ENCODE data around the gene SLC46A2.

Gene SLC46A2

GRCh38 chr9:112860451-112860850 is 30.2 kb downstream of the SLC46A2 start:
- no peak for DNase-seq (ENCODE audit: extremely low read depth in 1 of 2, low read depth in 1 of 2)

DNA sequence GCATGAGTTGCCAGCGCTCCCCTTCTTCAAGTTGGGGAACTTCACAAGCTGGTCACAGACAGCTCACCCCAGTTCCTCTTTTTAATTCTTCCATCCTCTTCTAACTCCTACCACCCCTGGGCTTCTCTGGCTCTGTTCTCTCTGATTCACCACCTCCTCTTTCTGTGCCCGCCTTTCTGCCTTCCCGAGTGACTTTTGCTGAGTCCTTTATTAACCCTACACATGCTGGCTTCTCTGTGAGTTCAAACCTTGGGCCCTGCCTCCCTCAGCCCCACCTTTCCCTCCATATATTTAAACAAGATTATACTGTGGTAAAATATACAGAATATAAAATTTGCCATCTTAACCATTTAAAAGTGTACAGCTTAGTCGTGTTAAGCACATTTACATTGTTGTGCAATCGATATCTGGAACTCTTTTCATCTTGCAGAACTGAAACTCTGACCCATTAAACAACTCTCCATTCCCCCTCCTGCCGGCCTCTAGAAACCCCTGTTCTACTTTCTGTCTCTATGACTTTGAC is 32.0 kb downstream of the SLC46A2 start:
- DNase-seq (ENCODE audit: extremely low read depth in 1 of 2, low read depth in 1 of 2): no peak

- DNase-seq (ENCODE audit: extremely low read depth in 1 of 2, low read depth in 1 of 2): no peak
Observed at GRCh38 chr9:112858005-112858404, 32.7 kb downstream of the SLC46A2 start.

GRCh38 chr9:112856843-112857242 is 33.8 kb downstream of the SLC46A2 start:
- no peak for DNase-seq (ENCODE audit: extremely low read depth in 1 of 2, low read depth in 1 of 2)

DNA sequence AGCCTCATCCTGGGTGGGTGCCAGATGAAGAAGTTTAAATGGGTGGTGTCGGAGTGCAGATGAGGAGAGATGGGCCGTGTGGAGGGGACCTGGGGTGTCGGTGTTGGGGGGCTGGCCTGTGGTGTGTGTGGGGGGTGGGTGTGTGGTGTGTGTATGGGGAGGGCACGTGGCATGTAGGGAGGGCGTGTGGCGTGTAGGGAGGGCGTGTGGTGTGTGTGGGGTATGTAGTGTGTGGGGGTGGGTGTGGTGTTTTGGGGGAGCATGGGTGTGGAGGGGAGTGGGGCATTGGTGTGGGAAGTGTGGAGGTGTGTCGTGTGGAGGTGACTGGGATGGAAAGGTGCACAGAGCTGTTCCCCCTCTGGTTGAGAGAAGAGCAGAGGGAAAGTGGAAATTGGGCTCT is 34.5 kb downstream of the SLC46A2 start:
- no peak for DNase-seq (ENCODE audit: extremely low read depth in 1 of 2, low read depth in 1 of 2)

GRCh38 chr9:112854657-112855056 is 36.0 kb downstream of the SLC46A2 start:
- no peak for DNase-seq (ENCODE audit: extremely low read depth in 1 of 2, low read depth in 1 of 2)

GRCh38 chr9:112853882-112854585 is 36.6 kb downstream of the SLC46A2 start:
- DNase-seq (ENCODE audit: extremely low read depth in 1 of 2, low read depth in 1 of 2): no peak

DNA sequence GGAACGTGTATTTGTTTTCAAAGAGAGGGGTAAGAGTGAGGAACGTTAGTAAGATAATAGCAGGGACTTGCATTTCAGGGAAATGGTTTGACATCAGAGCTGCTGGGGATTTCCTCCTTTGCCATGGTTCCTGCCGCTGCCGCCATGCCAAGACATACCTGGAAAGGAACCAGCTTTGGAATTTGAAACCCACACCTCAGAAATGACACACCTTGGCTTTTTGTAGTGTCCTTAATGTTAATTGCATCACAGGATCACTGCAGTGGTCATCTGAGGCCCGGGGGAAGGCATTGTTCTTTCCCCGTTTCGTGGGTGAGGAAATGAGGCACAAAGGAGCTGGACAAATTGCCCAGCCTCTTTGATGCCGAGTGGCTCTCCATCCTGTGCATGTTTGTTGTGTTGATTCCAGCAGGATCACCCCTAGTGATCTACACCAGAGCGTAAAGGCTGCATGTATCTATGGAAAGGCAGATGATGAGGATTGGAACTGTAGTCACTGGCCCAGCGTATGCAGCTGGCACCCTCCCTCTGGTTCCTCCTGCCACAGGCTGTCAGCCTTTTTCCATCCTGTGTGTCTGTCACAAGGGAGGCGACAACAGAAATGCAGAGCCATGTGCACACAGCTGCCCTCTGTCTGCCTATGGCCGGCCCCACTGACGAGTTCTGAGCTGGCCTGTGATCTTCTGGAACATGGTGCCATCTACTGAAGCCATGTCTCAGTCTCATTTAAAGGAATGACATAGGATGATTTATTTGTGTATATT is 37.8 kb downstream of the SLC46A2 start:
- no peak for DNase-seq (ENCODE audit: extremely low read depth in 1 of 2, low read depth in 1 of 2)

- DNase-seq (ENCODE audit: extremely low read depth in 1 of 2, low read depth in 1 of 2): no peak
Observed at GRCh38 chr9:112850840-112851239, 39.8 kb downstream of the SLC46A2 start.

DNA sequence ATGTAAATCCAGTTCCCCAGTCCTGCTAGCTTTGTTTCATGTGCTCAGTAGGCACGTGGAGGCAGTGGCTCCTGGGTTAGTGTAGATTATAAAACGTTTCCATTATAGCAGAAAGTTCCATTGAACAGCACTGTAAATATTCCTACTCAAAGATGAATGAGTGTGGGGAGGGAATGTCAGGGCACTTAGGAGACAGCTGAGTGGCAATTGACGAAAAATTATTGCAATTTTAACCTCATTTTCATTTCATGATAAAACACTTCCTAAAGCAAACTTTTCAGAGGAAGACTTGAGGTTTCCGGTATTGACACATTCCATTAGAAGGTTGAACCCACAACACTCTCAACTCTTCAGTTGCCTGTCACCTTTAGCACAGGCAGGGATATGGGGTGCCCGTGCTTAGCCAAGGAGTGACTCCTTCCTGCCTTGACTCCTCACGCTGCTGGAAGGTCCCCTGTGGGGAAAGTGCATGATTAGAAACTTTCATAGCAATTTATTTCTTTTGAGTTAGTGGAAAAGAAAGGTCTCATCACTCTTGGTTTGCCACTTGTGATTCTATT is 41.2 kb downstream of the SLC46A2 start:
- DNase-seq (ENCODE audit: extremely low read depth in 1 of 2, low read depth in 1 of 2): no peak

DNA sequence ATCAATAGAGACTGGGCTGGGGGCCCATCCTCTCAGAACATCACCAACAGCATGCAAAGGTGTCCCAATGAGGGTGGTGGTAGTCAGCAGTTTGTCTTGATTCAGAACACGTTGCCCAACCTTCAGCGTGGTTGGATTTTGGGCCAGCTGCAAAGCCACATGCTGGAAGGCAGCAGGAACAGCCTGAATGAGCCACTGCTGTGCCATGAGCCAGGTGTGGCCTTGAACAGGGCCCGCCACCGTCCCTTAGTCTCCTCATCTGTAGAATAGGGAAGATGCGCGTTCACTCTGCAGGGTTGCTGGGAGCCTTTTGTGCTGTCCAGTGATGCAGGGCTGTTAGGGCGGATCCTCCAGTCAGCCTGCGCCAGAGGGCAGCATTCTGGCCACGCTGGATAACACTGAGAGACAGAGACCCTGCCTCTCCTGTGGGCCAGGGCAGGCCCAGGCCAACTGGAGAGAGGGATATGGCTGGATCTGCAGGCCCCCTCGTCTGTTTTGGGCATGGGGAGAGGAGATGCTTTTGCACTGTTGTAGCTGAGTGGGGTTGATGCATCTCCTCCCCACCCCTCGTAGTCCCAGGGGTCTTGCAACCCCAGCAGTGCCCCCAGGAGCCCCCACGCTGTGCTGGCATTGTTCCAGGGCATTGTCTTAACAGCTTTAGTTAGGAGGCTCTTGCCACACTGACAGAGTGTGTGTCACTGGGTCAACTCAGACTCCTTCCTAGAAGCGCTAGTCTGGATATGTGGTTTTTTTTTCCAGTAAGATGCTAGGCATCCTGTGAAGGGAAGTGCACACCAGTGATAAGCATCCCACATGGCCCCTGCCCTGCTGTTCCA is 42.1 kb downstream of the SLC46A2 start:
- no peak for DNase-seq (ENCODE audit: extremely low read depth in 1 of 2, low read depth in 1 of 2)

DNA sequence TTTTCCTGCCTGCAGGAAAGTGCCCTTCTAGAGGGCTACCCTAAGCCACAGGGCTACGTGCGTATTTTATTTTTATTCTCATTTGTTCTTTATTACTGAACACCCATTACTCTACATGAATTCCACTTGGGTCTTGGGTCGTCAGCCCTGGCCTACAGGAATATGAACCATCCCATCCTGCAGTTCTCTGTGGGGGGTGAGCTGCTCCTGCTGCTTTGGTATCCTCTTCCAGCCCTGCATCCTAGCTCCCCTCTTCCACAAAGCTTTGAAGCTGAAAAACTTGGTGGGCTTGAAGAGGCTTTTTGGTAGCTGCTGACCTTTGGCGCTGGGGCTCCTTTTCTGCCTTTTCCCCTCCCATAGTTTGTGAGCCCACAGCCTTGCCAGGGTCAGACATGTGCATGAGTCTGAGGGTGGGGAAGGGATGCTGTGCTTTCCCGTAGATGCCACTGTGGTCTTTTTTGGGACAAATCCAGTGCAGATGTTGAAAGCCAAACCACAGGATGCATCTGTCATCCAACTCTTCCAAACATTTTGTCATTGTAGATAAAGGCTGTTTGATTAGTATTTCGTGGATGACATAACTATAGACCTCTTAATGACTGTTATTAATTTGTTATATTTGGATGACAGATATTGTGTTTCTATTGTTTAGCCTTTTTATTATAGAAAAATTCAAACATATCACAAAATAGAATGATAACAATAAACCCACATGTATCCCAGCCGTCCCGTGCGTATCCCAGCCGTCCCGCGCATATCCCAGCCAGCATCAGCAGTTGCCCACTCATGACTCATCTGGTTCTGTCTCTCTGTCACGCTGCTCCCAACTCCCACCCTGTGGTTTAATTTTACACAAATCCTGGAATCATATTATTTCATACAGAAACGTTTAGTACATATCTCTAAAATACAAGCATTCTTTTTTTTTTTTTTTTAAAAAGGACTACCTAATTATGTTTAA is 43.9 kb downstream of the SLC46A2 start:
- DNase-seq (ENCODE audit: extremely low read depth in 1 of 2, low read depth in 1 of 2): no peak

- DNase-seq (ENCODE audit: extremely low read depth in 1 of 2, low read depth in 1 of 2): peak; percentile 48 to 59
Observed at GRCh38 chr9:112844771-112845542, 45.7 kb downstream of the SLC46A2 start.

DNA sequence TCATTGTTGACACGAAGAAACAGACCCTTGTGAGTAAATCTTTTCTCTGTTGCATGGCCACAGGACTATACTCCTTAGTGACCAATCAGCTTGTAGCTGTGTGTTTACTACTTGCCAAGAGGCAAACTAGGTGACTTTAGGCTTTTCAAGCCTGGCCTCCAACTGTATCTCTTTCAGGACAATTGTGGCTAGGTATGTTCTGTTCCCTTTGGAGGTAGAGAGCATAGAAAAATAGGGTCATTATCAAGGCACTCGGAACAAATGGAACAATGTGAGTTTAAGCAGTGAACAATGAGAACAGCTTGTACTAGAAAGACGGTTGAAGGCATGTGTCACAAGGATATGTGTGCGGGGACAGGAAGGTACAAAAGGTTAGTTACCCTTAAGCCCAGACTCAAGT is 48.1 kb downstream of the SLC46A2 start:
- no peak for DNase-seq (ENCODE audit: extremely low read depth in 1 of 2, low read depth in 1 of 2)

DNA sequence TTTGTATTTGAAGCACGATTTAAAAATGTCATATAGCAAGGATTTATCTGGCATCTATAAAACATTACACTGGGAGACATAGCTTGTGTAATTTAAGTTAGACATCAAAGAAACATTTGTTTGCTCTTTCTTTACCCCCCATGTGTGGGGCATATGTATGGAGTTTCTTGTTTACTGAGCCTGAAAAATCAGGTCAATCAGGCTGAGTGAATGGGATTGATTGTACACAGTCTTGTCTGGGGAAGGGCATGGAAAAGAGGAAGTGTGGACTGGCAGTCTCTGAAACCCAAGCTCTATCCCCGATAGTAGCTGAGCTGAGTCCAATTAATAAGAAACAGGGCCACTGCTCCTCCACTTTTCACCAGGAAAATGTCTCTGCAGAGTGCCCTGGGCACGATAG is 49.4 kb downstream of the SLC46A2 start:
- no peak for DNase-seq (ENCODE audit: extremely low read depth in 1 of 2, low read depth in 1 of 2)

DNA sequence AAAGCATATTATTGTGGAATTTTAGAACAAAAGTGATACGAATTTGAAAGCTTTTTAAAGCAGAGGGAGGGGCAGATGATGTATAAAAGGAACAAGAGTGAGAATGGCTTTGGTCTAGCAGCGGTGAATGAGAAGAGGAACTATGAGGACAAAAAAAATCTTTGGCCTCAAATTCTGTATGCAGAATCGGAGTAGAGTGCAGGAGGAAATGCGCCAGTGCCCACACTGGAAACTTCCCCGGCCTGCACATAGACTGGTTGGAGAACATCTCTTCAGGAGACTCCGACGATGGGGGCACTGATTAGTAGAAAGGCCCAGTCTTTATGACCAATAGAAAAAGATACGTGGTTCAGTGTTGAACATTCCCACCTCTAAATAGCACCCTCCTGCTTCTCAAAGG is 51.3 kb downstream of the SLC46A2 start:
- DNase-seq (ENCODE audit: extremely low read depth in 1 of 2, low read depth in 1 of 2): no peak

GRCh38 chr9:112838342-112838741 is 52.3 kb downstream of the SLC46A2 start:
- no peak for DNase-seq (ENCODE audit: extremely low read depth in 1 of 2, low read depth in 1 of 2)

- DNase-seq (ENCODE audit: extremely low read depth in 1 of 2, low read depth in 1 of 2): no peak
Observed at GRCh38 chr9:112836394-112836793, 54.3 kb downstream of the SLC46A2 start.

- DNase-seq (ENCODE audit: extremely low read depth in 1 of 2, low read depth in 1 of 2): no peak
Observed at GRCh38 chr9:112833081-112833480, 57.6 kb downstream of the SLC46A2 start.
